ENCODE data around the gene EPHB6.

Gene EPHB6

GRCh38 chr7:142882338-142882678 is 27.4 kb downstream of the EPHB6 start:
- H3K4me2 ChIP-seq (ENCODE audit: low read length), result no peak overlapping the region
- H3K27me3 ChIP-seq (ENCODE audit: insufficient read depth, low read length), result no peaks in the 10 kb centered on the region; the same call in none of the 2 replicates
- TF ChIP-seq CTCF (IDR thresholded peaks at IDR 0.05; ENCODE audit: low read length), result no peak
- TF ChIP-seq EZH2 (IDR thresholded peaks at IDR 0.05; ENCODE audit: borderline replicate concordance, low read length), result no peak
- no peaks in the 10 kb centered on the region for H3K9me2 ChIP-seq (ENCODE audit: low read depth, low read length)
- H3K79me2 ChIP-seq (ENCODE audit: insufficient read depth, low read length), result no peaks in the 10 kb centered on the region
- H3K9ac ChIP-seq (ENCODE audit: low read length), result no peak overlapping the region
- H3K4me3 ChIP-seq (ENCODE audit: low read depth, low read length, poor library complexity, severe bottlenecking), result no peak overlapping the region
- H3F3A ChIP-seq (ENCODE audit: insufficient read depth, low read length), result no peaks in the 10 kb centered on the region
- H4K20me1 ChIP-seq (ENCODE audit: insufficient read depth, low read length), result no peaks in the 10 kb centered on the region
- no peaks in the 10 kb centered on the region for H3K36me3 ChIP-seq (ENCODE audit: insufficient read depth, low read length)
- no peaks in the 10 kb centered on the region for H3K9me3 ChIP-seq (ENCODE audit: low read length)
- no peaks in the 10 kb centered on the region for H3K4me1 ChIP-seq (ENCODE audit: insufficient read depth, low read length, severe bottlenecking)
- no peak overlapping the region for H2AFZ ChIP-seq (ENCODE audit: low read length)
- no peak overlapping the region for H3K27ac ChIP-seq (ENCODE audit: low read depth, low read length, poor library complexity, severe bottlenecking)

- Histone ChIP-seq H2AFZ (ENCODE audit: low read length) (no peak overlapping the region), H3K9ac (ENCODE audit: low read length) (no peak overlapping the region), H3K27ac (ENCODE audit: low read depth, low read length, poor library complexity, severe bottlenecking) (no peak overlapping the region), H3K9me2 (ENCODE audit: low read depth, low read length) (no peaks in the 10 kb centered on the region), H3K9me3 (ENCODE audit: low read length) (no peaks in the 10 kb centered on the region), H3K27me3 (ENCODE audit: insufficient read depth, low read length) (no peaks in the 10 kb centered on the region; the same call in none of the 2 replicates), H3K79me2 (ENCODE audit: insufficient read depth, low read length) (no peaks in the 10 kb centered on the region), H3K4me1 (ENCODE audit: insufficient read depth, low read length, severe bottlenecking) (no peaks in the 10 kb centered on the region), H3K36me3 (ENCODE audit: insufficient read depth, low read length) (no peaks in the 10 kb centered on the region), H3F3A (ENCODE audit: insufficient read depth, low read length) (no peaks in the 10 kb centered on the region), H3K4me3 (ENCODE audit: low read depth, low read length, poor library complexity, severe bottlenecking) (no peak overlapping the region), H4K20me1 (ENCODE audit: insufficient read depth, low read length) (no peaks in the 10 kb centered on the region), H3K4me2 (ENCODE audit: low read length) (no peak overlapping the region)
- TF ChIP-seq EZH2 (IDR thresholded peaks at IDR 0.05; ENCODE audit: borderline replicate concordance, low read length) (no peak), CTCF (IDR thresholded peaks at IDR 0.05; ENCODE audit: low read length) (no peak)
Observed at GRCh38 chr7:142883145-142883544, 28.3 kb downstream of the EPHB6 start.

GRCh38 chr7:142883571-142884285 is 28.9 kb downstream of the EPHB6 start:
- Histone ChIP-seq H3K27ac (ENCODE audit: low read depth, low read length, poor library complexity, severe bottlenecking) (no peak overlapping the region), H3K79me2 (ENCODE audit: insufficient read depth, low read length) (no peaks in the 10 kb centered on the region), H3K27me3 (ENCODE audit: insufficient read depth, low read length) (no peaks in the 10 kb centered on the region; the same call in none of the 2 replicates), H3K9me3 (ENCODE audit: low read length) (no peaks in the 10 kb centered on the region), H3K9me2 (ENCODE audit: low read depth, low read length) (no peaks in the 10 kb centered on the region), H3K9ac (ENCODE audit: low read length) (no peak overlapping the region), H3K4me3 (ENCODE audit: low read depth, low read length, poor library complexity, severe bottlenecking) (no peak overlapping the region), H3F3A (ENCODE audit: insufficient read depth, low read length) (no peaks in the 10 kb centered on the region), H3K4me2 (ENCODE audit: low read length) (no peak overlapping the region), H3K36me3 (ENCODE audit: insufficient read depth, low read length) (no peaks in the 10 kb centered on the region), H4K20me1 (ENCODE audit: insufficient read depth, low read length) (no peaks in the 10 kb centered on the region), H2AFZ (ENCODE audit: low read length) (no peak overlapping the region), H3K4me1 (ENCODE audit: insufficient read depth, low read length, severe bottlenecking) (no peaks in the 10 kb centered on the region)
- TF ChIP-seq CTCF (IDR thresholded peaks at IDR 0.05; ENCODE audit: low read length) (no peak), EZH2 (IDR thresholded peaks at IDR 0.05; ENCODE audit: borderline replicate concordance, low read length) (no peak)

Data from OCI-LY1 (cell line).